ENCODE results near the gene PUS1. TPM values are rescaled to one million over a fixed set of nuclear protein-coding genes. Genes with fewer than 3 reads are reported as not detected.

PUS1 gene
- polyA plus RNA-seq, 3 donors, result 19.1 to 25.1 (median 22.1) TPM

DNA sequence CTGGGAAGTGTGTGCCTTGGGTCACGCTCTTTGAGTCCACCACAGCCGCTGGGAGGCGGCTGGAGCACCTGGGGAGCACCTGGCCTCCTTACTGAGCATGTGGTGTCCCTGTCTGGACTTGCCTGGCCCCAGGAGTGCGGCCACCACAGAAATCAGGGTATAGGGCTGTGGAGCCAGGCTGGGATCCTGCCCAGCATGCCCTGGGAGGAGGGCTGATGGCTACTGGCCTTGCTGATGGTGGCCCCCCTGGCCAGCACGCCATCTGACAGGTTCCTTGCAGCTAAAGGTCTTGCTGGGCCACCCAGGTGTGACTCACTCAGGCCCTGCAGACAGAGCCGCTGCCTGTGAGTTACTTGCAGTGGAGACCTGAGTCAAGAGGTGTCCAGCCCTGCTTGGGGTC, 28.7 kb upstream of the PUS1 start:
- no peak for DNase-seq

DNA sequence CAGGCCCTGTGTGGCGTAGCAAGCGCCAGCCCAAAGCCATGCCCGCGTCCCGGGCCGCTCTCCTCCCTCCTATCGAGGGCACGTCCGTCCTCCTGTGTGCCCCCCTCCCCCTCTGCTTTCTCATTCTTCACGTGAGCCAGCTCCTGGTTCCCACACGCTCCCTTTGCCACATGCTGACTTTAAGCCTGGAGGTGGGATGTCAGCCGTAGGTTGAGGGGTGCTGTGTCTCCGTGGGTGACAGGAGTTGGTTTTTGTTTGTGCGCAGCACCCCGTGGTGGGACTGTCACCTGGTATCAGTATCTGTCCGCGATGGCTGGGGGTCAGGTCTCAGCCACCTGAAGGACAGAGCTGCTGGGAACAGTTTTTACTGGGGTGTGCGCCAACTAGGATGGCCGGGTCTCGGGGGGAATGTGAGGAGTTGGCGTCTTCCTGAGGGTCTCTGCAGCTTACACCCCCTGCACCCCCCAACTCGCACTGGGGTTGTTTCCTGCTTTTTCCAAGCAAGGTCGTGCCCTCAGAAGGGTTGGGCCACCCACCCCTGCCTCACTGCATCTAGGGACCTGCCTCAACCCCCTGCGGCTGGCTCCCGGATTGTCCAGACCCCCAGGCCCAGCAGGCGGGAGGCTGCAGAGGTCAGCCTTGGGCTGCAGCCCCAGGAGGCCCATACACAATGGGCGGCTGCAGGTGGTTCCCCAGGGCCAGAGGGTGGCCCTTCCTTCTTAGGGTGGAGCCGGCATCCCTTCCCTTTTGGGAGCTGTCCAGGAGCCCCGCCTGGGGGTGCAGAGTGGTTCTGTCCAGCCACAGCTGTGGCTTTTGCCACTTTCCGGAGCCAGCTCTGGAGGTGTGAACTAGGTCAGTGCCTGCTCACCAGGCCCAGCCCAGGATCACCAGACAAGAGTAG, 27.4 kb upstream of the PUS1 start:
- no peak for DNase-seq

DNA sequence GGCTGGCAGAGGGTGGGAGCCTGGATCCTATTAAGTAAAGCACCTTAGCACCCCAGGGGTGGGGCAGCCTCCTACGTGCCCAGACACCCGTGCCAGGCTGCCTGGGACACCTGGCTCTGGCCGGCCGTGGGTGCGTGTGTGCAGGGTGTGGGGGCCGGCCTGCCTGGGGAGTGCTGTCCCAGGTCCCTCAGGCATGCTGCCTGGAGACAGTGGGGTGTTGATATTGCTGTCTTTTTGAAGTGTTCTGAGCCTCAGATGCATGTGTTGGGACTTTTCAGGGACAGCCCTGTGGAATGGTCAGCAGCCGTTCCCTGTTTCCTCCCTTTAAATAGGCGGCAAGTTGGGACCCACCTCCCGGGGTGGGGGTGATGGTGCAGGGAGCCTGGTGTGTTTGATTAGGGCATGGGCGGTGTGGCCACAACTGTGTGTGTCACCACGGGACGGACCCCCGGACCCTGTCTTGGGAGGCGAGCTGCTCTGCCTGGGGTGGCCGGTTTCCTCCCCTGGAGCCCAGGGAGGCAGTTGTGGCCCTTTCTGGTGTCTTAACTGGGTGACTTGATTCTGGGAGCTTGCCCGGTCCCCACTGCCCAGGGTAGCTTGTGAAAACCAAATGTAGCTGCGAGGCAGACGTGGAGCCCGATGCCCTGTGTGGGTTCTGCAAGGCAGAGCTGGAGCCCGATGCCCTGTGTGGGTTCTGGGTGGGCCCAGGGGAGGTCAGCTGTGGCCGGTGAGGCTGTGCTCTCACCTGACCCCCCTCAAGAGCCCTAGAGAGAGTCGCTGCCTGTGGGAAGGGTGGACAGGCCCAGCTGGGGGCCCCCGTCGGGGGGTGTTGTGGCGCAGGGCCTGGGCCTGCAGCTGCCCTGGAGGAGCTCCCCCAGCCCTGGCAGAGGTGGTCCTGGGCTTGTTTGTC, 26.5 kb upstream of the PUS1 start:
- no peak for DNase-seq

DNA sequence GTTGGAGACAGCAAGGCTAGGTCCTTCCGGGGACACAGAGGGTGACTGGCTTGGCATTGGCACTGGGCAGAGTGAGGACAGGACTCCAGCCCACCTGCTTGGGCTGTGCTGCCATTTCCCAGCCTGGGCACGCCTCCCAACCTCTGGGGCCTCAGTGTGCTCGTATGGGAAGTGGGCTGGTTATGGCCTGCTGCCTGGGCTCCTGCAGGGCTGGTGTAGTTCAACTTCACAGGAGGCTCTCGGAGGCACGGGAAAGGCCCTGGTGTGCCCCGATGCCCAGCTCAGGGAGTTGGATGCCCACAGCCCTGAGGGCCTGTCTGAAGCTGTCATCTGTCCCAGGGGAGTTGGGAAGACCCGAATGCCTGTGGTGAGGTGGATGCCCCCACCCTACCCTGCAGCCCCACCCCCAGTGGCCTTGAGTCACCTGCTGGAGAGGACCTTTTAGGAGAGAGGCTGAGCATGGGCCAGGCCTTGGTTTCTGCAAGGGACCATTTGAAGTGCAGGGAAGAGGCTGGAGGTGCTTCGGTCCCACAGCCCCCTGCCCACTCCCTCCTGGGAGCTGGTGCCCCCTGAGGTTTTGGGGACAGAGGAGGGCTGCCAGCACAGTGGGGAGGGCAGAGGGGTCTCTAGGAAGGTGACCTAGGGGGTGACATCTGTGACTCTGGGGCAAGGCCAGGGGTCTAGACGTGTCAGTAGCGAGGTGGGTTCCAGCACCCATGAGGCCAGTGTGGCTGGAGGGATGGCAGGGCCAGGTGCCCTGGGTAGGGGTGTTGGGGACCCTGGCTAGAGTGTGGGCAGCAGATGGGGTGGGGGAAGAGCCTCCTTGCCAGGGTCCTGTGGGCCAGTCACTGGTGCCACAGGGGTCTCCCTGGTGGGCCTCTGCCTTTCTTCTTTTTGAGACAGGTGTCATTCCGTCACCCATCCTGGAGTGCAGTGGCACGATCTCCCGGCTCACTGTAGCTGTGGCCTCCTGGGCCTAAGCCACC, 25.5 kb upstream of the PUS1 start:
- no peak for DNase-seq

DNA sequence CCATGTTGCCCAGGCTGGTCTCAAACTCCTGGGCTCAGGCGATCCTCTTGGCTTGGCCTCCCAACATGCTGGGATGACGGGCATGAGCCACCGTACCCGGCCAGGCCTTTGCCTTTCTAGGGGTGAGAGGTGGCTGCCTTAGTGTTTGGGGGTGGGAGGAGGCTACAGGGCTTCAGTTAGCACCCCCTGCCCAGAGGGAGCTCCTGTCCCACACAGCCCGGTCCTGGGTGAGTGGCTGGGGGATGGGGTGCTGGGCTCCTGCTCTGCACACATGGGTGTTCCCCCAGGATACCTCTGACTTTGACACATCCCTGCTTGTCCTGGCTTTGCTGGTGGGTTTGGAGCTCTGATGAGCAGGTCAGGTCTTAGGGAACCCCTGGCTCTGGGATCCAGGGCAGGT, 24.7 kb upstream of the PUS1 start:
- DNase-seq, result no peak

DNA sequence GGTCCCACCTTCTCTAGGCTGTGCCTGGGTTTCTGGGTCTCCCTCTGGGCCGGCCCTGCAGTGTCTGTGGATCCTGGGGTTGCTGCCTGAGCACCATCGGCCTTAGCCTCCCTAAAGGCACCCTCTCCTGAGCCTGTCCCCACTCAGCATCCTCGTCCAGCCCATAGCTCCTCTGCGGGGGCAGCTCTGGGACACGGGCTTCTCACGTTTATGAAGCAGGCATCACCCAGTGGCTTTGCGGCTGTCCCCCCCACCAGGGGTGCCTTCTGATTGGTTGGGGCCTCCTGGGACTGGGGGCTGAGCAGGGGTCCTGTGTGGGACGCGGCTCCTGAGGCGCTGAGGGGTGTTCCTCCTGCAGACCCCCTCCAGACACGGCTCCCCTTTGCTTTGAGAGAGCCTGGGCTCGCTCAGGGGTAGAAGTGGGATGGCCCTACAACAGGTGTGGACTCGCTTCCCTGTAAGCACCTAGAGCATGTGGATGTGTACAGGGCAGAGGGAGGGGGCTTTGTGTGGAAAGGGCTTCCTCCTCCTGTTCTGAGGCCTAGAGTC, 23.9 kb upstream of the PUS1 start:
- no peak for DNase-seq

DNA sequence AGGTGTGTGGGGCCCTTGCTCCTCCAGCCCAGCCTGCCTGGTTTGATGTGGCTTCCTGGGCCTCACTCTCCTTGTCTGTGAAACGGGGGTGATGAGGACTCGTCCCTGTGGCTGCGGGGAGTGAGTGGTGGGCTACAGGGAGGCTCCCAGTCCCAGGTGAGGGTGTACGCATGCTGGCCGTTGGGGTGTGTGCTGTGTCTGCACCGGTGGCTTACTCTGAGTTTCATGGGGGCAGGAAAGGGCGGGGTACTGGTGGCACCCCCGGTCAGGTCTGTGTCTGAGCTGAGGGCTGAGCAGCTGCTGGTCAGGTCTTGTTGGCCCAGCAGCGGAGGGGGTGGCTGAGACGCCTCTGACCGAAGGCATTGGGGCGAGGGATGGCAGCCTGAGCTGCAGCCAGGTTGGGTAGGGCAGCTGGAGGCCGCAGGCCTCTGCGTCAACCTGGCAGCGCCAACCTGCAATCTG, 23.4 kb upstream of the PUS1 start:
- DNase-seq, result no peak

DNA sequence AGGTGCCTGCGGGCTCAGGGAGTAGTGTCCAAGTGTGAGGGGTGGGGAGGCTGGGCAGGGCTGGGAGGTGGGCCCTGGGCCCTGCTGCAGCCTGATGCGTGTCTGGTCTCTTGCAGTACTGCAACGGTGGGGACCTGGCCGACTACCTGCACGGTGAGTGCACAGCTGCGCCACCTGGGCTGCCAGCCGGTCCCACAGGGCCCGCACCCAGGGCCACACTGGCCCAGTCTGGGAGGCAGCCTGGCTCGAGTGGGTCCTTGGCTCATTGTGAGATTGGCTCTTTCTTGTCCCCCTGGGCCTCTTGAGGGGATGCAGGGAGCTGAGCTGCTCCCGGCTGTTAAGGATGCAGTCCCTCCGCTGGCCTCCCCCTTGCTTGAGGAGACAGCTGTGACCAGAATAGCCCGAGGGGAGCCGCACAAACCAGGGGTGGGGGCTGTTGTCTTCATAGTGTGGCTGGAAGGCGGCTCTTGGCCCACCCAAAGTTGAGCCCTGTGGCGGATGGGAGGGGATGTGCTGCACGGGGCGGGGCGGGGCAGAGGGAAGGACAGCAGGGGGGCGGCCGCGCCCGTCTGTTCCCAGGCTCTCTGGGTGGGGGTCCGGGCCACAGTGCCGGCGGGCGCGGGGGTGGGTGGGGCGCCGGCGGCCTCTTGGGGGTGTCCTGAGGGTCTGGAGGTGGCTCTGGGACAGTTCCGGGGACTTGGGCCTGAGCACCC, 21.5 kb upstream of the PUS1 start:
- no peak for DNase-seq

DNA sequence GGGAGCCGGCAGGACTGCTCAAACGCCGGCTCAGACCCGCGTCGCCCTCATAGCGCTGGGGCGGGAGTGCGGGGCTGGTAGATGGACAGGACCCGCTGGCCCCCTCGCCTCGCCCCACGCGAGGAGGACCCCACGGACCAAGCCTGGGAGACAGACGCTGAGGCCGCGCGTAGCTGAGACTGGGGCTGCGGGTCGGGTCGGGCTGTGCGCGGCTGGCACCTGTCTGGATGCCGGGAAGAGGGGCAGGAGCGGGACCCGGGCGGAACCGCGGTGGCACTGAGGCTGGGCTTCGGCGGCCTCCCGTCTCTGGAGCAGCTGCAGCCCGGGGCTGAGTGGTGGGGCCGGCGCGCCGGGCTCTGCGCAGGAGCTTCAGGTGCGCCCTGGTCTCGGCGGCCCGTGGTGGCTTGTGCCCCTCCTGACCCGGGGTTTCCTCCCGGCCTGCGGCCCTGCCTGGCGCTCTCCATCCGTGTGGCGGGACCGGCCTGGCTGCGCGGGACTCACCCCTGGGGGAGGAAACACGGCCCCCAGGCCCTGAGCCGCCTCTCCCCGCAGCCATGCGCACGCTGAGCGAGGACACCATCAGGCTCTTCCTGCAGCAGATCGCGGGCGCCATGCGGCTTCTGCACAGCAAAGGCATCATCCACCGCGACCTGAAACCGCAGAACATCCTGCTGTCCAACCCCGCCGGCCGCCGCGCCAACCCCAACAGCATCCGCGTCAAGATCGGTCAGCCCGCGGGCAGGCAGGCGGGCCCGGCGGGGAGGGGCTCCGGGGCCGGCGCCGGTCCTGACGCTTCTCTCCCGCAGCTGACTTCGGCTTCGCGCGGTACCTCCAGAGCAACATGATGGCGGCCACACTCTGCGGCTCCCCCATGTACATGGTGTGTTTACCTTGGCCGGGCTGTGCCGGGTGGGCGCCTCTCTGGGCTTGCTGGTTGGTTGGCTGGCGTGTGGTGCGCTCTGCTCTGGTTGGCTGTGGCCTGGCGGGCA, 20.7 kb upstream of the PUS1 start:
- DNase-seq, result no peak

DNA sequence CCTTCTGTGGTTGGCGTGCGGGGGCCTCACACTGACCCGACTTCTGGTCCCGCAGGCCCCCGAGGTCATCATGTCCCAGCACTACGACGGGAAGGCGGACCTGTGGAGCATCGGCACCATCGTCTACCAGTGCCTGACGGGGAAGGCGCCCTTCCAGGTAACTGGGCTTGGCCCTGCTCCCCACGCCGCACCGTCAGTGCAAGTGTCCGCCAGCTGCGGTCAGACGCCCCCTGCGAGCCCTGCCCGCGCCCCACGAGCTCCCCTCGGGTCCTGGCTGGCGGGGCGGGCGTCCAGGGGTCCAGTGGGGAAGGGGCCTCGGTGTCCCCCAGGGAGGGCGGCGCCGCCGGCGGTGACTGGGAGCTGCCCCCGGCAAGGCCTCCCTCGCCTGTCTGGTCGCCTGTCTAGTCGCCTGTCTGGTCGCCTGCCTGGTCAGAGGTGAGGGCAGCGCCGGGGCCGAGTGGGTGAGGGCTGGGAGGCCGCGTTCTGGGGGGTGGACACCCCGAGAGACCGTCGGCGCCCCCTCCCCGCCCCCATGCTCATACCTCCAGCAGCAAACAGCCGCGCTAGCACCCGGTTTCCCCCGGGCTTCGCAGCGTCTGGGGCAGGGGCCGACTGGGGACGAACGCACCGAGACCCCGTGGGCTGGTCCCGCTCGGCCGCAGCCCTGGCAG, 19.9 kb upstream of the PUS1 start:
- DNase-seq, result no peak

DNA sequence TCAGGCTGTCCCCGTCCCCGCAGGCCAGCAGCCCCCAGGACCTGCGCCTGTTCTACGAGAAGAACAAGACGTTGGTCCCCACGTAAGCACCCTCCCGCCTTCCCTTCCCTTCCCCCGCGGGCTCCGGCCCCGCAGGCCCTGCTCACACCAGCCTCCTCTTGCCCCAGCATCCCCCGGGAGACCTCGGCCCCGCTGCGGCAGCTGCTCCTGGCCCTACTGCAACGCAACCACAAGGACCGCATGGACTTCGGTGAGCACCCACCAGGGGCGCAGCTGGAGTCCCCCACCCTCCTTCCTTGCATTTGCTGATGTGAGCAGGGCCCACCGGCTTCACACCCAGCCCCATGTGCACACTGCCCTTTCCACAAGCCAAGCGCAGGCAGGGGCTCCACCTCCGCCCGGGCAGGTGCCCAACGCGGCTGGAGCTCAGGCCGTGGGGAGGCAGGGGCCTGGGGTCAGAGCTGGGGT, 19.3 kb upstream of the PUS1 start:
- DNase-seq, result no peak

DNA sequence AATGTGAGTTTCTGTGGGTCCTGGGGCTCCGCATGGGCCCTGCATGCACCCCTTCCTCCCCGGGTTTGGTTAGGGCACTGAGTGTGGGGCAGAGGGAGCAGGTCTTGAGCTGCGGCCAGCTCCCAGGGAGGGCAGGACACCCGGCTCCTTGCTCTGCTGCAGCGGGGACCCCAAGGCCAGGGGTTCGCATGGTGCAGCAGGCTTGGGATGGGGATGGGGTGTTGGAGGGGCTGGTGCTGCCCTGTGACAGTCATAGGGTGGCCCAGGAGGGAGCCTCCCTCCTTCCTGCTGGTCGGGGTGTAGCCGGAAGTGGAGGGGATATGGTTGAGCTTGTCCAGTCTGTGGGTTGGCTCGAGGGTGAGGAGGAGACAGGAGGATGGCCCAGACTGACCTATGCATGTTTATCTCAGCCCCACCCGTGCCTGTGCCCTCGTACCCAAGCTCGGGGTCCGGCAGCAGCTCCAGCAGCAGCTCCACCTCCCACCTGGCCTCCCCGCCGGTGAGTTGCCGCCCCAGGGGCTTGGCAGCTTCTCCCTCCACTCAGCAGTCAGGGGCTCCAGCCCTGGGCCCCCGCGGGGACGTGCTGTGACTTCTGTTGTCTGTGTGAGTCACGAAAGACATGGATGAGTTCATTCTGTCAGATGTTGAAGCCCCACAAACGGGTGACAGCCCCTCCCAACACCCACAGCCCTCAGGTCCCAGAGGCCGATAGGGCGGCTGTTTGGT, 18.6 kb upstream of the PUS1 start:
- DNase-seq, result no peak

DNA sequence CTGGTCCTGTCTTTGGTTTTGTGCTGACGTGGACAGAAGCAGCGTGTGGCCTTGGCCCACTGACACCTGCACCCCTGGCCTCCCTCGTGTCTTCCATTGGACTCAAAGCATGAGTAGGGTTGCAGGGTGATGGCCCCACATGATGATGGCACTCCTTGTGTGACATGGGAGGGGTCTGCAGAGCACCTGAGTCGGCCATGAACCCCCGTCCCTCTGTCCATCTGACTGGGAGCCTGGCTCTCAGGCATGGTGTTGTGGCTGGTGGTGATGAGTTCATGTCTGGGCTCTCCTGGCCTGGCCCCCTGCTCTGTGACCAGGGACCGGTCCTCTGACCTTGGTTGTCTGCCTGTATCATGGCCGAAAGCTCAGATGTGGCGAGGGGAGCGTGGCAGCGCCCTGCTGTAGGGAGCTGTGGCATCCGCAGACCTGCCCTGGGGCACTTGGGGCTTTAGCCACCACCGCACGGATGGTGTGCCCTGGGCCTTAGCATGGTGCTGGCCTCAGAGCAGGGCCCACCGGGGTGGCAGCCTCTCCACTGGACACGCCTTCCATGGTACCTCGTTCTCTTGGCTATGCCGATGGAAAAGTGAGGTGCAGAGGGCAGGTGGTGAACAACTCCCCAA, 17.9 kb upstream of the PUS1 start:
- no peak for DNase-seq

DNA sequence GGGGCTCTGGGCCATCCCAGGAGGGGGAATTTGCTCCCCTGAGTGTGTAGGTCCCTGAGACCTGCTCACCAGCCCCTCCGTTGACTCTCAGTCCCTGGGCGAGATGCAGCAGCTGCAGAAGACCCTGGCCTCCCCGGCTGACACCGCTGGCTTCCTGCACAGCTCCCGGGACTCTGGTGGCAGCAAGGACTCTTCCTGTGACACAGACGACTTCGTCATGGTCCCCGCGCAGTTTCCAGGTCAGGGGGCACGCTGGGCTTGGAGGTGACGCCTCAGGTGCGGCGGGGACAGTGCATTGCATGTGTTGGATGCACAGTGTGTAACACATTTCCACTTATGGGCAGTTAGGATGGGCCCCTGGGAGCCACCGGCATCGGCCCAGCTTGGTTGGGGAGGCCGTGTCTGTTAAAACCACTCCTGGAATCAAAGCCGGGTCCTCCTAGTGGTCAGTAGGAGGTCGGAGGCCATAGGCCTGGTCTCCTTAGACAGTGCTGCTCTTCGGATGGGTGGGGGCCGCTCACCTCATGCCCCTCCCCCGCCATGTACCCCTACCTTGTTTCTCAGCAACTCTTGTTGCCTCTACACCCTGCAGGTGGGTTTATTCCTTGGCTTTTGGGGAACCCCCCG, 17.1 kb upstream of the PUS1 start:
- DNase-seq, result no peak

DNA sequence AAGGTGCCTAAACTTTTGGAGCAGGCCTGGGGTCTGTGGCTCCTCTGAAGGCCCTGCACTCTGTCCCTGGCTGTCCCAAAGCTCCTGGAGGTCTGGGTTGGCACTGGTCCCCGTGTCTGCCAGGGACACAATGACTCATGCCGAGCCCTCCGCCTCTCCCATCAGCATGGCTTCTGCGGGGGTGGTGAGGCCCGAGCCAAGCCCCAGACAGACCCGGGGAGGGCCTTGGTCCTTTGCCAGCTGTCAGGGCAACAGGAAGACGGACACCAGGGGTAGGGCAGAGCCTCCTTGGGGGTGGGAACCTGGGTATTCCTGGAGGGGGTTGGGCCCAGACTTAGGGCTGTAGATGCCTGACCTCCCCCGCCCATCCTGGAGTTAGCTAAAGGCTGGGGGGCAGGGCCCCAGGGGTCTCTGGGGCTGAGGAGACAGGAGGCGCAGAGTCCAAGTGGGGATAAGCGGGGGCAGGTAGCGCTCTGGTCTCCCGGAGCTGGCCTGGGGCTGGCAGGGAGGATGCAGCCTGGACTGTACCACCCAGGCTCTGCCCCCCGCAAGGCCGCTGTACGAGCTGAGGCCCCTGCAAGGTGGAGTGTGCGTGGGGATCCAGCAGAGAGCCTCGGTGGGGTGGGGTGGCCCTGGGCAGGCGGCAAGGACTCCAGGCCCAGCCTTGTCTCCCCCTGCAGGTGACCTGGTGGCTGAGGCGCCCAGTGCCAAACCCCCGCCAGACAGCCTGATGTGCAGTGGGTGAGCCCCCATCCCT, 16.4 kb upstream of the PUS1 start:
- no peak for DNase-seq

DNA sequence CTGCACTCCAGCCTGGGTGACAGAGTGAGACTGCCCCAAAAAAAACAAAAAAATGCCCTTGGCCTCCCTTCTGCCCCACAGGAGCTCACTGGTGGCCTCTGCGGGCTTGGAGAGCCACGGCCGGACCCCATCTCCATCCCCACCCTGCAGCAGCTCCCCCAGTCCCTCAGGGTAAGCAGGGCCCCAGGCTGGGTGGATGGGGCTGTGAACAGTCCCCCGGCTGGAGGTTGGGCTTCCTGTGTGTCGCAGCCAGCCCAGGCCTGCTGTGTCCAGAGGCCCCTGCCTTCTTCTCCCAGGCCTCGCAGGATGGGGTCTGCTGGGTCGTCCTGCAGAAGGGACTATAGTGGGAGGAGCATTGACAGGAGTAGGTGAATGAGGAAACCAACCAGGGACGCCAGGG, 15.4 kb upstream of the PUS1 start:
- DNase-seq, result no peak

Data from renal pelvis (tissue), 4 donors.